ENCODE data around the gene VTCN1.

Gene VTCN1

GRCh38 chr1:117138561-117138960 lies 72.2 kb downstream of the VTCN1 start:
- no peak for DNase-seq (ENCODE audit: low read depth)
- no peak overlapping the region for H3K4me3 ChIP-seq (ENCODE audit: low read depth, low read length)
- TF ChIP-seq CTCF (IDR thresholded peaks at IDR 0.05; ENCODE audit: low read depth, low read length, missing control alignments), result no peak
- in situ Hi-C loops (cut with HindIII; ENCODE audit: low sequenced_read_pairs), result no loop called here

- DNase-seq (ENCODE audit: low read depth), result no peak
- in situ Hi-C loops (cut with HindIII; ENCODE audit: low sequenced_read_pairs), result no loop called here
- no peak overlapping the region for H3K4me3 ChIP-seq (ENCODE audit: low read depth, low read length)
- no peak for TF ChIP-seq CTCF (IDR thresholded peaks at IDR 0.05; ENCODE audit: low read depth, low read length, missing control alignments)
Observed at GRCh38 chr1:117138106-117138505, 72.6 kb downstream of the VTCN1 start.

DNA sequence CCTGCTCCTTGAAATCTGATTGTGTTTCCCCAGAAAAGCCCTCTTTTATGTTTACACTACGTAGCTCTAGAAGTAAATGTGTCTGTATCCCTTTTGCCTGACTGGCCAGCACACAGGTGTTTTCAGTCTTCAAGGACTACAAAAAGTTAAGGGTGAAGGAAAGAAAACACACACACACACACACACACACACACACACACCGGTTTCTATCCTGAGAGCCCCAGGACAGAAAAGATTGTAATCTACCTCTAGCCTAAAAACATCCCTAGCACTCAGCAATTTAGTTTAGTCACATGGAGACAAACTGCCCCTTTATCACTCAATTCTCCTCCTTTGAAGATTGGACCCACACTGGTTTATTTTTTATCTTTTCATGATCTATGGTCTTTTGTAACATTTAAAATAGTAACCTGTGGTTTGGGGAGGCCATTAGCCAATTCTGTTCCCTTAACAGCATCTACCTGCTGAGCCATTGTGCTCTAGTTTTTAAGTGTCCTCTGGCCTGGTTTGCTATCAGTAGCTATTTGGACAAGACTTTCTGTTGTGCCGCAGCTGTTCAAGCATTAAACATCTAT lies 73.4 kb downstream of the VTCN1 start:
- in situ Hi-C loops (cut with HindIII; ENCODE audit: low sequenced_read_pairs), result no loop called here
- H3K4me3 ChIP-seq (ENCODE audit: low read depth, low read length), result no peak overlapping the region
- no peak for TF ChIP-seq CTCF (IDR thresholded peaks at IDR 0.05; ENCODE audit: low read depth, low read length, missing control alignments)
- no peak for DNase-seq (ENCODE audit: low read depth)

- DNase-seq (ENCODE audit: low read depth), result no peak
- in situ Hi-C loops (cut with HindIII; ENCODE audit: low sequenced_read_pairs), result no loop called here
- no peak for TF ChIP-seq CTCF (IDR thresholded peaks at IDR 0.05; ENCODE audit: low read depth, low read length, missing control alignments)
- H3K4me3 ChIP-seq (ENCODE audit: low read depth, low read length), result no peak overlapping the region
Observed at GRCh38 chr1:117136749-117137148, 74.0 kb downstream of the VTCN1 start.

GRCh38 chr1:117135329-117135728 lies 75.4 kb downstream of the VTCN1 start:
- in situ Hi-C loops (cut with HindIII; ENCODE audit: low sequenced_read_pairs), result no loop called here
- no peak for DNase-seq (ENCODE audit: low read depth)
- no peak overlapping the region for H3K4me3 ChIP-seq (ENCODE audit: low read depth, low read length)
- TF ChIP-seq CTCF (IDR thresholded peaks at IDR 0.05; ENCODE audit: low read depth, low read length, missing control alignments), result no peak

DNA sequence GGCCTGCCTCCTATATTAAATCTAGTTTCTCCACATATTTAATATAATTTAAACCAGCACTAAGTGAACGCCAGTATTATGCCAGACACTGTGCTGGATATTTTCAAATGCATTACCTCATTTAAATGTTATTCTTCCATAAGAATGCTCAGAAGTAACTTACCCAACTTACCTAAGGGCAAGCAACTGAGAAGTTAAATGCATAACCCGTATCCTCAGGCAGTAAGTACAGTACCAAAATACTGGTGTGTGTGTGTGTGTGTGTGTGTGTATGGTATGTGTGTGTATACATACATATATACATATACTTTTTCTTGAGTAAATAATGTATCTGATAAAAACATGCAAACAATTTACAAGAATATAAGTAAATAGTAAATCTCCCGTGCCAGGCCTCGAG lies 80.2 kb downstream of the VTCN1 start:
- TF ChIP-seq CTCF (IDR thresholded peaks at IDR 0.05; ENCODE audit: low read depth, low read length, missing control alignments), result no peak
- no peak for DNase-seq (ENCODE audit: low read depth)
- in situ Hi-C loops (cut with HindIII; ENCODE audit: low sequenced_read_pairs), result no loop called here
- H3K4me3 ChIP-seq (ENCODE audit: low read depth, low read length), result no peak overlapping the region
